ENCODE measurements around the gene TMEM141. TPM values are rescaled to one million over a fixed set of nuclear protein-coding genes. Genes with fewer than 3 reads are reported as not detected.
"Not testable (repeated sequence)": the region's sequence is repeated elsewhere in the genome, so short reads cannot be mapped to it uniquely, and the experiment has no call there.

TMEM141 gene
- total and polyA plus RNA-seq, 2 donors (not counting 3 experiments of a cell fraction or from before 2014, with no cell fraction given) = 43.2 to 146 TPM

DNA sequence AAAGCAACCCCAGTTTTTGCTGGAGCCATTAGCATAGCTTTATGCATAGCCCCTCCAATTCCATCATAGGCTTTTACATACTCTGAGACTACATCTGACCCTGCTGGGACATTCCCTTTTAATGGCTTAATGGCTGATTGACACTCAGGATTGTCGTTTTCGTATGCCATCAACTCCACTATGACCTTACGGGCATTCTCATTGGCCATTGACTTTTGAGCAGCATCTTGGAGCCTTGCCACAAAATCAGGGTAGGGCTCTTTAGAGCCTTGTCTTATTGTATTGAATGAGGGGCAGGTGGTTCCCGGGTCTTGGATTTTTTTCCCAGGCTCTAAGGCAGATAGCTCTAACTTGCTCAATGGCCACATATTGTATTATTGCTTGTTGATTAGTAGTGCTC is 4.2 kb upstream of the TMEM141 start:
- CTCF ChIA-PET = interaction anchor here (1.2 kb wide), 2 partner anchors 248 to 258 kb away, joined by 4 read pairs; no protein-coding TSS in a partner anchor
- intact Hi-C loops (cut with micrococcal nuclease) = loop anchor here (1.0 to 5.0 kb wide), 4 partner anchors 157 to 450 kb away; partner anchors contain the start of gene FBXW5
- BruUV-seq (replicated peaks); H3K79me2 ChIP-seq (ENCODE audit: control insufficient read depth, insufficient read depth, low read length); H3K4me3 ChIP-seq (replicated peaks in 1 of 3; ENCODE audit: insufficient read depth in 1 of 3, low read depth in 1 of 3, low read length in 3 of 3); H3K4me2 ChIP-seq (ENCODE audit: insufficient read depth, low read length); H3K27ac ChIP-seq (ENCODE audit: insufficient read depth, low read depth, low read length); H4K20me1 ChIP-seq (replicated peaks; ENCODE audit: control insufficient read depth, extremely low read depth, insufficient read depth, low read length); POLR2A ChIA-PET; DNase-seq (ENCODE audit: low read depth, low spot score); dilution Hi-C loops (cut with MboI; ENCODE audit: extremely low pct_ligation_motif_present, low sequenced_read_pairs); FAIRE-seq; H3K27me3 ChIP-seq (ENCODE audit: control insufficient read depth in 2 of 2, insufficient read depth in 2 of 2, low read length in 2 of 2); H3K9ac ChIP-seq (replicated peaks; ENCODE audit: extremely low read depth, insufficient read depth, low read length); H2AFZ ChIP-seq (ENCODE audit: low read depth, low read length); H3K36me3 ChIP-seq (ENCODE audit: control insufficient read depth in 2 of 2, extremely low read depth in 1 of 2, insufficient read depth in 2 of 2, low read length in 2 of 2); H3K9me1 ChIP-seq (replicated peaks; ENCODE audit: control insufficient read depth, extremely low read depth, insufficient read depth, low read length); H3K9me3 ChIP-seq (replicated peaks; ENCODE audit: control insufficient read depth, insufficient read depth, low read length); H3K4me1 ChIP-seq (ENCODE audit: control insufficient read depth, extremely low read depth, insufficient read depth, low read length): not testable (repeated sequence)

DNA sequence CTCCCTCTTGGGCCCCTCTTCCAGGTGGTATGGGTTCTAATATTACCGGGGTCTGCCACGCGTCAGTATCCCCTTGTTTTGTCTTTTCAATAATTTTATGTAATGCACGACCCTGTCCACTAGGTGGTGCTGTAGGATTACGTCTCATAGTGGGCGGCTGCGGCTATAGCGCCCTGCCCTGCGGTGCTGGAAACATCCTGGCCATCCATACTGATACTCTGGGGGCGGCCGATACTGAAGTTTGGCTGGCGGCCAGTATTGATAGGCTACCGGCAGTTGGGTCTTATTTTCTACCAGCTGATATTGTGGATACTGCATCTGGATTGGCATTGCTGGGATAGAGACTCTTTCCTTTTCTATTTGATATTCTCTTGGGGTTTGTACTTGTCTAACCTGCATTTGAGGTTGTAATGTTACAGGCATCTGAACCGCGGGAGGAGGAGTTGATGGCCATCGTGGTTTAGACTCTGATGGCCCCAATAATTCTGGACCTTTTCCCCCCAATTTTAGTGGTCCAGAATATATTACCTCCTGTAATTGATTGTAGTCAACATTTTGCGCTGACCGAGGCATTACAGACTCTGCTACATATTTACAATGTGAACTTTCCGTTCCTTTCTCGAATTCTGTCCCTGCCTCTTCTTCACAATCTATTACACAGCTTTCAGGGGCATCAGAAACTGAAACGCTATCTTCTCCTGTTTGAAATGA is 3.3 kb upstream of the TMEM141 start:
- no TSS peak for BruUV-seq (replicated peaks)

DNA sequence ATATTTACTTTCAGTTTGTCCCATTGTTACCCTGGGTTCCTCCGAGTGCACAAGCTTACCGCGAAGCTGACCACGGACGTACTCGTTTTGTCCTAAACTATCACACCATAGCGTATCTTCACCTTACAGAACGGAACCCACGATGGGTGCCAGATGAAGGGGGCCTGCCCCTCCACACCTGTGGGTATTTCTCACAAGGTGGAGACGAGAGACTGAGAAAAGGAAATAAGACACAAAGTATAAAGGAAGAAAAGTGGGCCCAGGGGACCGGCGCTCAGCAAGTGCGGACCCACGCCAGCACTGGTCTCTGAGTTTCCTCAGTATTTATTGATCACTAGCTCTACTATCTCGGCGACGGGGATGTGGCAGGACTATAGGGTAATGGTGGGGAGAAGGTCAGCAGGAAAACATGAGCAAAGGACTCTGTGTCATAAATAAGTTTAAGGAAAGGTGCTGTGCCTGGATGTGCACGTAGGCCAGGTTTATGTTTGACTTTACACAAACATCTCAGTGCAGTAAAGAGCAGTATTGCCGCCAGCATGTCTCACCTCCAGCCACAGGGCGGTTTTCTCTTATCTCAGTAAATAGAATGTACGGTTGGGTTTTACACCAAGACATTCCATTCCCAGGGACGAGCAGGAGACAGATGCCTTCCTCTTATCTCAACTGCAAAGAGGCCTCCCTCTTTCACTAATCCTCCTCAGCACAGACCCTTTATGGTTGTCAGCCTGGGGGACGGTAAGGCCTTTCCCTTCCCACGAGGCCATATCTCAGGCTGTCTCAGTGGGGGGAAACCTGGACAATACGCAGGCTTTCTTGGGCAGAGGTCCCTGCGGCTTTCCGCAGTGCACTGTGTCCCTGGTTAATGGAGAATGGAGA is 2.3 kb upstream of the TMEM141 start:
- H3K27me3 ChIP-seq (ENCODE audit: control insufficient read depth in 2 of 2, insufficient read depth in 2 of 2, low read length in 2 of 2); H3K9ac ChIP-seq (replicated peaks; ENCODE audit: extremely low read depth, insufficient read depth, low read length); dilution Hi-C loops (cut with MboI; ENCODE audit: extremely low pct_ligation_motif_present, low sequenced_read_pairs); H3K9me1 ChIP-seq (replicated peaks; ENCODE audit: control insufficient read depth, extremely low read depth, insufficient read depth, low read length); FAIRE-seq; H2AFZ ChIP-seq (ENCODE audit: low read depth, low read length); H3K4me3 ChIP-seq (replicated peaks in 1 of 3; ENCODE audit: insufficient read depth in 1 of 3, low read depth in 1 of 3, low read length in 3 of 3); POLR2A ChIA-PET; H3K4me2 ChIP-seq (ENCODE audit: insufficient read depth, low read length); DNase-seq (ENCODE audit: low read depth, low spot score); H3K4me1 ChIP-seq (ENCODE audit: control insufficient read depth, extremely low read depth, insufficient read depth, low read length); H3K36me3 ChIP-seq (ENCODE audit: control insufficient read depth in 2 of 2, extremely low read depth in 1 of 2, insufficient read depth in 2 of 2, low read length in 2 of 2); H4K20me1 ChIP-seq (replicated peaks; ENCODE audit: control insufficient read depth, extremely low read depth, insufficient read depth, low read length); H3K27ac ChIP-seq (ENCODE audit: insufficient read depth, low read depth, low read length); H3K9me3 ChIP-seq (replicated peaks; ENCODE audit: control insufficient read depth, insufficient read depth, low read length); H3K79me2 ChIP-seq (ENCODE audit: control insufficient read depth, insufficient read depth, low read length); BruUV-seq (replicated peaks): not testable (repeated sequence)
- intact Hi-C loops (cut with micrococcal nuclease) = loop anchor here (5.0 kb wide), 1 partner anchor 448 kb away; no protein-coding TSS in a partner anchor
- CTCF ChIA-PET = interaction anchor here (0.9 to 2.2 kb wide), 7 partner anchors 11 to 275 kb away, joined by 3 to 19 read pairs (median 4); no protein-coding TSS in a partner anchor

More for the DNA sequence above, 3.3 kb upstream of the TMEM141 start:
- CTCF ChIA-PET = interaction anchor here (0.9 to 2.2 kb wide), 7 partner anchors 10 to 276 kb away, joined by 3 to 19 read pairs (median 4); no protein-coding TSS in a partner anchor
- no peak overlapping the region for H2AFZ ChIP-seq (ENCODE audit: low read depth, low read length)
- TF ChIP-seq POLR2A (IDR thresholded peaks at IDR 0.05; ENCODE audit: low read depth, low read length) (no peak), GATA2 (IDR thresholded peaks at IDR 0.05; ENCODE audit: insufficient read depth, insufficient read length, low read depth, low read length) (no peak)
- TF ChIP-seq, protein P1, sequence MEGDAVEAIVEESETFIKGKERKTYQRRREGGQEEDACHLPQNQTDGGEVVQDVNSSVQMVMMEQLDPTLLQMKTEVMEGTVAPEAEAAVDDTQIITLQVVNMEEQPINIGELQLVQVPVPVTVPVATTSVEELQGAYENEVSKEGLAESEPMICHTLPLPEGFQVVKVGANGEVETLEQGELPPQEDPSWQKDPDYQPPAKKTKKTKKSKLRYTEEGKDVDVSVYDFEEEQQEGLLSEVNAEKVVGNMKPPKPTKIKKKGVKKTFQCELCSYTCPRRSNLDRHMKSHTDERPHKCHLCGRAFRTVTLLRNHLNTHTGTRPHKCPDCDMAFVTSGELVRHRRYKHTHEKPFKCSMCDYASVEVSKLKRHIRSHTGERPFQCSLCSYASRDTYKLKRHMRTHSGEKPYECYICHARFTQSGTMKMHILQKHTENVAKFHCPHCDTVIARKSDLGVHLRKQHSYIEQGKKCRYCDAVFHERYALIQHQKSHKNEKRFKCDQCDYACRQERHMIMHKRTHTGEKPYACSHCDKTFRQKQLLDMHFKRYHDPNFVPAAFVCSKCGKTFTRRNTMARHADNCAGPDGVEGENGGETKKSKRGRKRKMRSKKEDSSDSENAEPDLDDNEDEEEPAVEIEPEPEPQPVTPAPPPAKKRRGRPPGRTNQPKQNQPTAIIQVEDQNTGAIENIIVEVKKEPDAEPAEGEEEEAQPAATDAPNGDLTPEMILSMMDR (IDR thresholded peaks at IDR 0.05; ENCODE audit: extremely low read depth in 1 of 2, insufficient read depth in 1 of 2, low read depth in 1 of 2, low read length in 2 of 2) = peak; percentile 66 to 75
- dilution Hi-C loops (cut with MboI; ENCODE audit: extremely low pct_ligation_motif_present, low sequenced_read_pairs) = no loop called here
- peak; percentile 69 for DNase-seq (ENCODE audit: low read depth, low spot score)
- no peaks in the 10 kb centered on the region for H3K36me3 ChIP-seq (ENCODE audit: control insufficient read depth in 2 of 2, extremely low read depth in 1 of 2, insufficient read depth in 2 of 2, low read length in 2 of 2)
- no peak overlapping the region for H3K4me3 ChIP-seq (replicated peaks in 1 of 3; ENCODE audit: insufficient read depth in 1 of 3, low read depth in 1 of 3, low read length in 3 of 3)
- H3K9ac ChIP-seq (replicated peaks; ENCODE audit: extremely low read depth, insufficient read depth, low read length) = no peak overlapping the region
- H3K9me1 ChIP-seq (replicated peaks; ENCODE audit: control insufficient read depth, extremely low read depth, insufficient read depth, low read length) = no peaks in the 10 kb centered on the region
- no peak overlapping the region for H3K4me2 ChIP-seq (ENCODE audit: insufficient read depth, low read length)
- FAIRE-seq = peak; percentile 76
- no peaks in the 10 kb centered on the region for H4K20me1 ChIP-seq (replicated peaks; ENCODE audit: control insufficient read depth, extremely low read depth, insufficient read depth, low read length)
- no peaks in the 10 kb centered on the region for H3K9me3 ChIP-seq (replicated peaks; ENCODE audit: control insufficient read depth, insufficient read depth, low read length)
- H3K79me2 ChIP-seq (ENCODE audit: control insufficient read depth, insufficient read depth, low read length) = peaks cover 1% of the 10 kb centered on the region
- no peak overlapping the region for H3K27ac ChIP-seq (ENCODE audit: insufficient read depth, low read depth, low read length)
- peaks cover 7% of the 10 kb centered on the region for H3K4me1 ChIP-seq (ENCODE audit: control insufficient read depth, extremely low read depth, insufficient read depth, low read length)
- peaks cover 0 to 5% of the 10 kb centered on the region in 2 experiments for H3K27me3 ChIP-seq (ENCODE audit: control insufficient read depth in 2 of 2, insufficient read depth in 2 of 2, low read length in 2 of 2)
- POLR2A ChIA-PET = no interaction called here
- intact Hi-C loops (cut with micrococcal nuclease) = loop anchor here (1.0 to 5.0 kb wide), 4 partner anchors 156 to 449 kb away; partner anchors contain the start of gene FBXW5

Measured in endothelial cell of umbilical vein (primary cell).